GM23338 (cell line): ENCODE measurements around the gene MLX.

ENCODE experiments used
- CTCF ChIP-seq, 2 experiments: fragments of 200-600 bp in 1 of 2; sonication (generic) in 1 of 2; conservative IDR thresholded peaks; 2 replicates each; pipeline versions ENCODE4 v1.5.1 to v1.6.1; 2016 to 2017; ENCODE audit warnings: antibody characterized with exemption in 2 of 2, low read depth in 2 of 2, mild to moderate bottlenecking in 2 of 2, moderate library complexity in 1 of 2
- EZH2 ChIP-seq: fragments of 200-600 bp; sonication (generic); IDR thresholded peaks from one replicate; pipeline ENCODE4 v1.8.0; 2017; ENCODE audit warnings: antibody characterized with exemption, mild to moderate bottlenecking, low read depth; ENCODE audit not compliant: unreplicated experiment
- REST ChIP-seq: IDR thresholded peaks from one replicate; pipeline ENCODE4 v1.6.1; 2018; ENCODE audit warnings: antibody characterized with exemption; ENCODE audit not compliant: unreplicated experiment
- ZNF331 ChIP-seq: fragments of 250-450 bp; sonication (Bioruptor Pico); IDR thresholded peaks from 2 replicates; pipeline ENCODE4 v1.5.0; 2020; ENCODE audit warnings: low read depth, mild to moderate bottlenecking, moderate library complexity

- TF ChIP-seq EZH2 (no peak), CTCF (conservative IDR thresholded peaks at IDR 0.05; ENCODE audit: low read depth in 2 of 2) (no peak), REST (no peak), ZNF331 (CRISPR knock-in tag) (no peak)
Measured at GRCh38 chr17:42612013-42612412, 45.1 kb downstream of the MLX start.
